ENCODE measurements around the gene FUT3.

FUT3 gene

GRCh38 chr19:5822181-5822844 lies 28.9 kb downstream of the FUT3 start:
- no peak for DNase-seq

GRCh38 chr19:5821521-5822180 lies 29.6 kb downstream of the FUT3 start:
- DNase-seq: no peak

GRCh38 chr19:5820785-5821184 lies 30.5 kb downstream of the FUT3 start:
- DNase-seq: no peak

GRCh38 chr19:5818594-5818993 lies 32.7 kb downstream of the FUT3 start:
- no peak for DNase-seq

GRCh38 chr19:5817218-5817617 lies 34.0 kb downstream of the FUT3 start:
- DNase-seq: no peak

- no peak for DNase-seq
Observed at GRCh38 chr19:5814852-5815246, 36.4 kb downstream of the FUT3 start.

GRCh38 chr19:5814123-5814851 lies 37.0 kb downstream of the FUT3 start:
- no peak for DNase-seq

GRCh38 chr19:5811117-5811516 lies 40.1 kb downstream of the FUT3 start:
- DNase-seq: no peak

GRCh38 chr19:5809469-5809868 lies 41.8 kb downstream of the FUT3 start:
- DNase-seq: no peak

- no peak for DNase-seq
Observed at GRCh38 chr19:5809053-5809452, 42.2 kb downstream of the FUT3 start.

- DNase-seq: no peak
Observed at GRCh38 chr19:5808120-5808816, 43.0 kb downstream of the FUT3 start.

- no peak for DNase-seq
Observed at GRCh38 chr19:5806905-5807304, 44.3 kb downstream of the FUT3 start.

- DNase-seq: no peak
Observed at GRCh38 chr19:5806133-5806489, 45.1 kb downstream of the FUT3 start.

GRCh38 chr19:5805462-5806132 lies 45.7 kb downstream of the FUT3 start:
- peak; percentile 78 for DNase-seq

- DNase-seq: no peak
Observed at GRCh38 chr19:5804516-5805461, 46.5 kb downstream of the FUT3 start, which contains the start of gene NRTN. Gene NRTN, plus strand, starts transcription at chr19:5805067. Its CDS starts 19,099 bp downstream, at chr19:5824166.

GRCh38 chr19:5803752-5804515 lies 47.3 kb downstream of the FUT3 start:
- DNase-seq: peak; percentile 96

GRCh38 chr19:5803441-5803751 lies 47.9 kb downstream of the FUT3 start:
- DNase-seq: no peak

- DNase-seq: peak; percentile 74
Observed at GRCh38 chr19:5801796-5802619, 49.2 kb downstream of the FUT3 start.

- DNase-seq: no peak
Observed at GRCh38 chr19:5800361-5801270, 50.6 kb downstream of the FUT3 start.
